Gastroesophageal sphincter (tissue), 4 donors: ENCODE measurements around the gene CCDC154. TPM values are rescaled to one million over a fixed set of nuclear protein-coding genes. Genes with fewer than 3 reads are reported as not detected.

Source experiments
- ATAC-seq: fragments of 150-250 bp; one replicate; pipeline ENCODE4 v1.9.1; 2016; ENCODE audit warnings: mild to moderate bottlenecking, moderate library complexity
- H3K27ac ChIP-seq, 4 donors: fragments of 200-600 bp; sonication (generic) in 3 of 4; 1 replicate in 3 of 4; 2 replicates in 1 of 4; pipeline ENCODE4 v1.5.1; 2016 to 2019
- H3K27me3 ChIP-seq: fragments of 200-600 bp; sonication (generic); one replicate; pipeline ENCODE4 v1.5.1; 2019
- H3K36me3 ChIP-seq, 2 donors: fragments of 200-600 bp; sonication (generic); one replicate each; pipeline ENCODE4 v1.5.1; 2019; ENCODE audit warnings: control low read depth in 1 of 2
- H3K4me1 ChIP-seq, 3 donors: fragments of 200-600 bp; sonication (generic); 1 replicate in 2 of 3; 2 replicates in 1 of 3; pipeline ENCODE4 v1.5.1; 2016 to 2019; ENCODE audit warnings: control low read depth in 2 of 3
- H3K4me3 ChIP-seq, 2 donors: fragments of 200-600 bp; sonication (generic); one replicate each; pipeline ENCODE4 v1.5.1; 2019; ENCODE audit warnings: mild to moderate bottlenecking in 1 of 2, moderate library complexity in 1 of 2
- H3K9me3 ChIP-seq, 3 donors: fragments of 200-600 bp; sonication (generic); one replicate each; pipeline ENCODE4 v1.5.1; 2017 to 2019; ENCODE audit warnings: control low read depth in 2 of 3
- EP300 ChIP-seq: sonication (generic); formaldehyde crosslinking; IDR thresholded peaks from one replicate; pipeline ENCODE4 v1.6.1; 2017; ENCODE audit warnings: antibody characterized with exemption, mild to moderate bottlenecking
- POLR2A ChIP-seq, 2 donors: fragments of 450-650 bp; IDR thresholded peaks; one replicate each; pipeline ENCODE4 v1.6.1; 2017; ENCODE audit warnings: antibody characterized with exemption in 2 of 2, mild to moderate bottlenecking in 2 of 2, moderate library complexity in 1 of 2
- POLR2AphosphoS5 ChIP-seq: sonication (generic); formaldehyde crosslinking; IDR thresholded peaks from one replicate; pipeline ENCODE4 v1.6.1; 2017; ENCODE audit warnings: antibody characterized with exemption
- WGBS, 2 donors: methylation state at CpG; one replicate each; pipeline ENCODE4 v1.1.5; 2018; ENCODE audit warnings: low coverage in 1 of 2; 5-methylcytosine and 5-hydroxymethylcytosine counted together
- total RNA-seq, 4 donors: library from RNA; depleted of rRNA; stranded (reverse); fragments of >200 nt; gene quantifications; one replicate each; pipeline ENCODE4 v1.1.0, GENCODE V29; 2016
- TF ChIP-seq, protein P1 (sequence below), 4 experiments: fragments of 200-600 bp in 2 of 4; fragments of 450-650 bp in 2 of 4; sonication (generic) in 1 of 4; IDR thresholded peaks; one replicate each; pipeline ENCODE4 v1.5.1; 2017 to 2019; ENCODE audit warnings: antibody characterized with exemption in 4 of 4, mild to moderate bottlenecking in 2 of 4, moderate library complexity in 2 of 4

Gene CCDC154
- total RNA-seq, 4 donors from 2014 or later = not detected

DNA sequence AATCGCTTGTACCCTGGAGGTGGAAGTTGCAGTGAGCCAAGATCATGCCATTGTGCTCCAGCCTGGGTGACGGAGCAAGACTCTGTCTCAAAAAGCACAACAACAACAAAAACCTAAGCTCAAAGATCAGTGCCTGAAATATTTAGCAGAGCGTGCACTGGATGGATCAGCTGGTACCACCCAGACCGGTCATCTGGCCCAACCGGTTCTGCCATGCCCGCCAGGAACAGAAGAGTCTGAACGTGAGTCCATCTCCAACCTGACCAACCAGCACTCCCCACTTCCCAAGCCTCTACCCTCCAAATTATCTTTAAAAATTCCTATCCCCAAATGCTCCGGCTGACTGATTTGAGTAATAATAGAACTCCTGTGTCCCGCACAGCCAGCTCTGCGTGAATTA is 22.3 kb downstream of the CCDC154 start:
- H3K27ac ChIP-seq = peak overlapping the region in 3 of 4 donors; percentile 94 to 96 (median 94)
- no peak for ATAC-seq
- TF ChIP-seq POLR2A (IDR thresholded peaks at IDR 0.05) (no peak), POLR2AphosphoS5 (no peak), EP300 (no peak)
- TF ChIP-seq, protein P1, sequence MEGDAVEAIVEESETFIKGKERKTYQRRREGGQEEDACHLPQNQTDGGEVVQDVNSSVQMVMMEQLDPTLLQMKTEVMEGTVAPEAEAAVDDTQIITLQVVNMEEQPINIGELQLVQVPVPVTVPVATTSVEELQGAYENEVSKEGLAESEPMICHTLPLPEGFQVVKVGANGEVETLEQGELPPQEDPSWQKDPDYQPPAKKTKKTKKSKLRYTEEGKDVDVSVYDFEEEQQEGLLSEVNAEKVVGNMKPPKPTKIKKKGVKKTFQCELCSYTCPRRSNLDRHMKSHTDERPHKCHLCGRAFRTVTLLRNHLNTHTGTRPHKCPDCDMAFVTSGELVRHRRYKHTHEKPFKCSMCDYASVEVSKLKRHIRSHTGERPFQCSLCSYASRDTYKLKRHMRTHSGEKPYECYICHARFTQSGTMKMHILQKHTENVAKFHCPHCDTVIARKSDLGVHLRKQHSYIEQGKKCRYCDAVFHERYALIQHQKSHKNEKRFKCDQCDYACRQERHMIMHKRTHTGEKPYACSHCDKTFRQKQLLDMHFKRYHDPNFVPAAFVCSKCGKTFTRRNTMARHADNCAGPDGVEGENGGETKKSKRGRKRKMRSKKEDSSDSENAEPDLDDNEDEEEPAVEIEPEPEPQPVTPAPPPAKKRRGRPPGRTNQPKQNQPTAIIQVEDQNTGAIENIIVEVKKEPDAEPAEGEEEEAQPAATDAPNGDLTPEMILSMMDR (IDR thresholded peaks at IDR 0.05) = no peak
- 85 to 97% methylated on average over 5 to 8 of the region's 10 CpGs for WGBS, 2 donors
- H3K4me1 ChIP-seq = peaks cover 0 to 43% (median 9%) of the 10 kb centered on the region in 3 donors
- H3K36me3 ChIP-seq = peaks cover 0 to 5% of the 10 kb centered on the region in 2 donors
- no peak overlapping the region for H3K4me3 ChIP-seq
- no peaks in the 10 kb centered on the region for H3K9me3 ChIP-seq
- H3K27me3 ChIP-seq = no peaks in the 10 kb centered on the region

DNA sequence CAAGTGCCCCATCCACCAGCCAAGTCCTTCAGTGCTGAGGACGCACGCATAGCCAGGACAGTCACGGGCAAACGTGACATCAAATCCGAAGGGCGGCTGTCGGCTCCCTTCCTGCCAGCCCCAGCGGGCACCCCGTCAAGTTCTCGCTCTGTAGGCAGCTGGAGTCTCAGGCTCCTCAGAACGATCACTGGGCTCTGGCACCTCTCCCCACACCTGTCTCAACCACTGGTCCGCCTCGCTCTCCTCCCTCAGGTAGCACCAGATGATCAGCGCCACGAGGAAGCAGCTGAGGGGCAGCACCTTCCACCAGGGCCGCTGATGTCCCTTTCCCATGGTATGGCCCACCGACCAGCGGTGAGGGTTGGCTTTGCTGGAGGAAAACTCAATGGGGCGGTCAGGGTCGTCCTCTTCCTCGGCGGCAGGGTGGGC is 24.2 kb downstream of the CCDC154 start:
- Histone ChIP-seq H3K4me1 (peaks cover 0 to 44% (median 9%) of the 10 kb centered on the region in 3 donors), H3K36me3 (peaks cover 0 to 5% of the 10 kb centered on the region in 2 donors), H3K27ac (peak overlapping the region; percentile 57 to 96 (median 94)), H3K9me3 (no peaks in the 10 kb centered on the region), H3K27me3 (no peaks in the 10 kb centered on the region), H3K4me3 (peak overlapping the region; percentile 60 to 91)
- no CpG with 5 or more reads among the region's 22 CpGs for WGBS, 2 donors
- no peak for ATAC-seq
- TF ChIP-seq EP300 (no peak), POLR2AphosphoS5 (no peak), POLR2A (IDR thresholded peaks at IDR 0.05) (no peak)
- TF ChIP-seq, protein P1 (IDR thresholded peaks at IDR 0.05) = no peak

DNA sequence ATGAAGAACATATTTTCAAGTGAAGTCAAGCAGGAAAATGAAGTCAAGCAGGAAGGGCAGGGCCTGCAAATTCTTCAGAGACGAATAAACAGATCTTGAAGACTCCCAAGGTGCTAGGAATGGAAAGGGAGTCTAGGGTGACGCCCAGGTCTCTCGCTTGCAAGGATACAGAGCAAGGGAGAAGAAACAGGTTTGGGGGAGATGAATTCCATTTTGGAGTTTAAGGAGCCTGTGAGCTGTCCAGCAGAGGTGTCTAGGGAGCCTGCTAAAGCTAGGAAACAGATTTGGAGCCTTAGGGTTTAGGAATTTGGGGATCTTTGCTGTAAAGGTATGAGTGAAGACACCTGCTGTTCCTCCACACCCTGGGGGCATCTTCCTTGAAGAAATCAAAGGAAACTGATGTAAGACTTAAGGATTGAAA is 27.8 kb downstream of the CCDC154 start:
- no peaks in the 10 kb centered on the region for H3K9me3 ChIP-seq
- H3K4me3 ChIP-seq = no peak overlapping the region
- peaks cover 0 to 19% of the 10 kb centered on the region in 2 donors for H3K36me3 ChIP-seq
- H3K27ac ChIP-seq = no peak overlapping the region
- no peak for ATAC-seq
- 45 to 67% methylated on average over 3 of the region's 3 CpGs for WGBS, 2 donors
- TF ChIP-seq POLR2A (IDR thresholded peaks at IDR 0.05) = no peak
- H3K4me1 ChIP-seq = peaks cover 0 to 65% (median 8%) of the 10 kb centered on the region in 3 donors
- no peaks in the 10 kb centered on the region for H3K27me3 ChIP-seq

DNA sequence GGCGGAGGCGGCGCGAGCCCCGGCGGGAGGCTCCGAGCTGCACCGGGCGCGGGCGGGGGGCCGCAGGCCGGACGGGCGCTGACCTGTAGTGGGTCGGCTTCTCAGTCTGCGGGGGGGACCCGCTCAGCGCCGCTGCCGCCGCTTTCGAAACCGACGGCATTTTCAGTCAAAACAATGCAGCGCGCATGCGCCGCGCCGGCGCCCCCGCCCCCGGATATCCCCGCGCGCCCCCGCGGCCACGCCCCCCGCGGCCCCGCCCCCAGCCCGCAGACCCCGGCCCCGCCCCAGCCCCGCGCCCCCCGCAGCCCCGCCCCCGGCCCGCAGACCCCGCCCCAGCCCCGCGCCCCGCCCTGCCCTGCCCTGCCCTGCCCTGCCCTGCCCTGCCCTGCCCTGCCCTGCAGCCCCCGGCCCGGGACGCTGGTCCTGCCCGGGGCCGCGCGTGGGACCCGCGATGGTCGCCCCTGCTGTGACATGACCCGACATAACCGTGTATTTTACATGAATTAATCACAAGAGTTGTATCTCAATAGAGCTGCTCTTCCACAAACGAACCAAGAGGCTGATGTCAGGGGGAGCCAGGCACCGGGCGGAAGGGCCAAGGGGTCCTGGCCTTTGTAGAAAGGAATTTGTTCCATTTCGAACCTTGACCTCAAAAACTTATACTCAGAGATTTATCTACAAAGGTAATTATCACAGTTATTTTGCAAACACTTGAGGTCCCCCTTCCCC is 29.7 kb downstream of the CCDC154 start, which contains the start of gene UNKL:
TSS of gene UNKL (minus strand) at position 173 of the 729 bp plus-strand sequence. CDS start at position 160, 13 bp downstream.
- ATAC-seq = peak; percentile 80
- peak within 1 kb of the TSS; percentile 96 to 99 for H3K4me3 ChIP-seq
- peak within 1 kb of the TSS; percentile 89 to 91 (median 90) for H3K27ac ChIP-seq
- TF ChIP-seq, protein P1 (IDR thresholded peaks at IDR 0.05) = no peak
- peaks cover 0 to 36% of the 10 kb centered on the region in 2 donors for H3K36me3 ChIP-seq
- WGBS, 2 donors = 11 to 60% methylated on average over 1 to 4 of the region's 72 CpGs
- H3K9me3 ChIP-seq = no peaks in the 10 kb centered on the region
- no peaks in the 10 kb centered on the region for H3K27me3 ChIP-seq
- H3K4me1 ChIP-seq = peaks cover 0 to 66% (median 4%) of the 10 kb centered on the region in 3 donors

DNA sequence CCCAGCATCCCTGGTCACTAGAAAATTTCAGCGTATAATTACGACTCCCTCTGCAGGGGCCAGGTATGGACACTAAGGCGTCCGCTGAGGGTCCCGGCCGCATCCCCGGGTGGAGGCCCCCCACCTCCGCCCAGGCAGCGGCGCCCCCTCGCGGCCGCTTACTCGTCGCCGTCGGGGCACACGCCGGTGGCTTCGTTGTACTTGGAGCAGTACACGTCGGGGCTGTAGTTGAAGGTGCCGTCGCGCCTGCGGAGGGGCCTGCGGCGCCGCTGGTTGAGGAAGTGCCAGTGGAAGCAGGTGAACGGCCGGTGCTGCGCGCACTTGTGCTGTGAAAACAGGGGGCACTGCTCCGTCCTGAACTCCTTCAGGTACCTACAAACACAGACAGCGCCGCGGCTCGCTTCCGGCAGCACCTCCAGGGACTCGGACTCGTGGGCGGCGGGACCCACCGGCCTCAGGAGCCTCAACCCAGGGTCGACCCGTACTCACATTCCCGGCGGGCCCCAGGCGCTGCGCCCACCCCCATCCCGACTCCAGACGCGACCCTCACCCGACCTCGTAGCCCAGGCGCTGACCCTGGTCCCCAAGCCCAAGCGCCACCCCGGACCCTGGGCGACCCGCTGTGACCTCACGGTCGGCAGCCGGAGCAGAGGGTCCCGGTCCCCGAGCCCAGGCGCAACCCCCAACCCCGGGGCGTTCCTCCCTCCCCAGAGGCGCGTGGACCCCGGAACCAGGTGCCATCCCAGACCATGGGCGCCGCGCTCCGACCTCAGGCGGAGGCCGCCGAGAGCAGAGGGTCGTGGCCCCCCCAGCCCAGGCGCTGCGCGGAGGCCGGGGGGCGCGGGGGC is 30.4 kb downstream of the CCDC154 start:
- H3K36me3 ChIP-seq = peaks cover 0 to 43% of the 10 kb centered on the region in 2 donors
- peaks cover 0 to 66% (median 3%) of the 10 kb centered on the region in 3 donors for H3K4me1 ChIP-seq
- H3K4me3 ChIP-seq = peak overlapping the region; percentile 96 to 99
- WGBS, 2 donors = 33% methylated on average over 4 of the region's 85 CpGs; no CpG with 5 or more reads in 1 of the 2 donors
- no peaks in the 10 kb centered on the region for H3K9me3 ChIP-seq
- no peaks in the 10 kb centered on the region for H3K27me3 ChIP-seq
- peak; percentile 47 for ATAC-seq
- H3K27ac ChIP-seq = peak overlapping the region; percentile 89 to 91 (median 90)
- TF ChIP-seq, protein P1 (IDR thresholded peaks at IDR 0.05) = peak in 3 of 4 experiments; percentile 50 to 72 (median 63)
- TF ChIP-seq POLR2A (IDR thresholded peaks at IDR 0.05) (no peak), EP300 (no peak), POLR2AphosphoS5 (no peak)
